HG03469 (cell line): Measurements from ENCODE around the gene UVSSA.
A peak's percentile ranks its signal among the peaks of the same experiment; 100 is the strongest.

Experiments used
- ATAC-seq: cut with Tn5 transposase; IDR thresholded peaks from one replicate; pipeline ENCODE4 v1.9.1; 2021; ENCODE audit warnings: mild to moderate bottlenecking, moderate library complexity, moderate number of reproducible peaks; ENCODE audit not compliant: unreplicated experiment

Gene UVSSA

GRCh38 chr4:1346781-1347409, at the start of gene UVSSA:
UVSSA (plus strand) TSS chr4:1347208; CDS start chr4:1348092, 884 bp downstream.
- peak; percentile 86 for ATAC-seq

- ATAC-seq = no peak
These were observed 49.3 kb upstream of the UVSSA start for GRCh38 chr4:1297456-1298325.

- no peak for ATAC-seq
These were observed 48.5 kb upstream of the UVSSA start for GRCh38 chr4:1298461-1298860.

GRCh38 chr4:1299301-1299860, 47.6 kb upstream of the UVSSA start:
- no peak for ATAC-seq

- no peak for ATAC-seq
These were observed 46.2 kb upstream of the UVSSA start for GRCh38 chr4:1300466-1301455.

GRCh38 chr4:1302159-1302558, 44.8 kb upstream of the UVSSA start:
- ATAC-seq = no peak

GRCh38 chr4:1305261-1305711, 41.7 kb upstream of the UVSSA start:
- ATAC-seq = no peak

- no peak for ATAC-seq
These were observed 41.1 kb upstream of the UVSSA start for GRCh38 chr4:1305781-1306455.

- no peak for ATAC-seq
These were observed 38.9 kb upstream of the UVSSA start for GRCh38 chr4:1307951-1308735.

GRCh38 chr4:1309261-1310010, 37.6 kb upstream of the UVSSA start:
- no peak for ATAC-seq

GRCh38 chr4:1310031-1310795, 36.8 kb upstream of the UVSSA start:
- ATAC-seq = no peak

- ATAC-seq = no peak
These were observed 36.0 kb upstream of the UVSSA start for GRCh38 chr4:1310796-1311631.

- no peak for ATAC-seq
These were observed 34.0 kb upstream of the UVSSA start for GRCh38 chr4:1312821-1313640.

- no peak for ATAC-seq
These were observed 31.7 kb upstream of the UVSSA start for GRCh38 chr4:1315306-1315705.

GRCh38 chr4:1315836-1316536, 31.0 kb upstream of the UVSSA start:
- no peak for ATAC-seq
